22Rv1 (cell line): Measurements from ENCODE around the gene RNF227.

Experiments
- CTCF ChIP-seq: fragments of 450-650 bp; IDR thresholded peaks from 2 replicates; pipeline ENCODE4 v1.5.1; 2017; ENCODE audit warnings: mild to moderate bottlenecking
- ZFX ChIP-seq: fragments of 450-650 bp; IDR thresholded peaks from 2 replicates; pipeline ENCODE4 v1.6.1; 2017; ENCODE audit warnings: antibody characterized with exemption, borderline replicate concordance

- TF ChIP-seq CTCF: no peak
- TF ChIP-seq ZFX: no peak
Measured at GRCh38 chr17:7911116-7911515, 5.0 kb downstream of the RNF227 start.
